Measurements from ENCODE around the gene DOCK2.

DOCK2 gene

DNA sequence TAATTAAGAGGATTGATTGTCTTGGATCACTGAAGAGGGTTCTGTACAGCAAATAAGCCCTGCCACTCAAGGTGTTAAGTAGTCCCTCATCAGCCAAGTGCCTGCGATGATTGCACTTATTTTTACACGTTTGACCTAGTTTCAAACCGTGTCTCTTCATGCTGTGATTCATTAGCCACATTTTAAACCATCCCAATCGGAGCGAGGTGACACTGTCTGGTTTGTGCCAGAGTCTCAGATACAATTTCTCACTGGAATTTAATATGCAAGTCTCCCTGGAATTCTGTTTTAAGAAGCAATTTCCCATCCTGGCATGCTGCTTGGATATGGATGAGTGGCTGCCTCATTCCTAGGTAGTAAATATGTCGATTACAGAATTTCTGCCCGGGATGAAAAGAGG, 341.6 kb downstream of the DOCK2 start:
- H3K4me1 ChIP-seq (ENCODE audit: insufficient read depth, low read length), result peaks cover 42% of the 10 kb centered on the region
- H3K9me3 ChIP-seq (ENCODE audit: control insufficient read depth, insufficient read depth, low read length), result no peaks in the 10 kb centered on the region
- H3K36me3 ChIP-seq (ENCODE audit: insufficient read depth, low read length), result no peaks in the 10 kb centered on the region
- H3K9ac ChIP-seq (ENCODE audit: low read depth, low read length), result no peak overlapping the region

GRCh38 chr5:169979871-169980270, 342.8 kb downstream of the DOCK2 start:
- Histone ChIP-seq H3K4me1 (ENCODE audit: insufficient read depth, low read length) (peaks cover 42% of the 10 kb centered on the region), H3K9me3 (ENCODE audit: control insufficient read depth, insufficient read depth, low read length) (no peaks in the 10 kb centered on the region), H3K9ac (ENCODE audit: low read depth, low read length) (peak overlapping the region; percentile 53), H3K36me3 (ENCODE audit: insufficient read depth, low read length) (no peaks in the 10 kb centered on the region)

- H3K9ac ChIP-seq (ENCODE audit: low read depth, low read length), result peak within 1 kb of the TSS; percentile 53
- no peaks in the 10 kb centered on the region for H3K9me3 ChIP-seq (ENCODE audit: control insufficient read depth, insufficient read depth, low read length)
- H3K36me3 ChIP-seq (ENCODE audit: insufficient read depth, low read length), result no peaks in the 10 kb centered on the region
- peaks cover 42% of the 10 kb centered on the region for H3K4me1 ChIP-seq (ENCODE audit: insufficient read depth, low read length)
Observed at GRCh38 chr5:169980418-169981053, 343.5 kb downstream of the DOCK2 start, which contains the start of gene INSYN2B. Gene INSYN2B (minus strand): TSS chr5:169980495. CDS start chr5:169883898, 96,597 bp downstream.

DNA sequence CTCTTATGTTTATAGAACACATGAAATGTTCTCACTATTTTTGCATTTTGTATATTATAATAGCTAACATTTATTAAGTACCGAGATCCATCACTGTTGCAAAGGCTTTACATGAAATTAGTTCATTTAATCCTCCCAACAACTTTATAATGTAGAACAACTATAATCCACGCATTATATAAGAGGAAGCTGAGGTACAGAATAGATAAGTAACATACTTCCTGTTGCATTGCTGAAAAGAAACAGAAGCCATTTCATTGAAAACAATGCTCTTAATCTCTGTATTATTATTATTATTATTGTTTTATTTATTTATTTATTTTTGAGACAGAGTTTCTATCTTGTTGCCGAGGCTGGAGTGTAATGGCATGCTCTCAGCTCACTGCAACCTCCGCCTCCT, 351.1 kb downstream of the DOCK2 start:
- H3K36me3 ChIP-seq (ENCODE audit: insufficient read depth, low read length), result no peaks in the 10 kb centered on the region

DNA sequence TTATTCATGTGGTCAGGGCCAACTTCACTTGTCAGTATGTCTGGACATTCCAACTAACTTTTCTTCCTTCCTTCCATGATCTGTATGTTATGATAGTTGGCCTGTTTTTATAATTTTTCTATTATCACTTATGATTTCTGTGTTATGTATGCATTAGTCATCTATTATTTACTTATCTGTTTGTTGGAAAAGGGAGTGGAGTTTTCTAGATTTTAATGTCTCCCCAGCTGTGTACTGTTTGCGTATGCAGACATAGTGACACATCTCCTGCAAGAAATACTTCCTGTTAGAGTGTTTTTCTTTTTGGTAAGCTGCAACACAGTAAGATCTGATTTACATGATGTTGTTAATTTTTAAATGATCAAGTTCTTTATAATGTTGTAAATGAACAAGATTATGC, 351.9 kb downstream of the DOCK2 start:
- peaks cover 7% of the 10 kb centered on the region for H3K4me1 ChIP-seq (ENCODE audit: insufficient read depth, low read length)
- no peaks in the 10 kb centered on the region for H3K36me3 ChIP-seq (ENCODE audit: insufficient read depth, low read length)
- H3K9me3 ChIP-seq (ENCODE audit: control insufficient read depth, insufficient read depth, low read length), result no peaks in the 10 kb centered on the region
- no peak overlapping the region for H3K9ac ChIP-seq (ENCODE audit: low read depth, low read length)

More for the DNA sequence above, 351.1 kb downstream of the DOCK2 start:
- H3K9me3 ChIP-seq (ENCODE audit: control insufficient read depth, insufficient read depth, low read length), result no peaks in the 10 kb centered on the region
- peaks cover 2% of the 10 kb centered on the region for H3K4me1 ChIP-seq (ENCODE audit: insufficient read depth, low read length)
- H3K9ac ChIP-seq (ENCODE audit: low read depth, low read length), result no peak overlapping the region

DNA sequence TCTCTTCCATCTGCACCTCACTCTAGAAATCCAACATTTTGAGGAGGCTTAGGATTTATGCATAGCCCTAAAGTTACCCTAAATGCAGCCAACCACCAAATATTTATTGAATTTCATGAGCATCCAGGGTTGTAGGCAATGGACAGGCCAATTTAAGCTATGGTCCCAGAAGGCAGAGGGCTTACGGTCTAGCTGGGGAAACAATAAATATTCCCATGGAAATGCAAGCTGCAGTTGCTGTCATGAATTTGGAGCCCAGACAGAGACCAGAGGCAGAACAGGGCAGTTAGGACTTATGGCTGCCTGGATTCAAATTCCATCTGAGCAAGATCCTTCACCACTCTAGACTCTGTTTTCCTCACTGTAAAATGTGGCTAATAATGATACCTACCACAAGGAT, 352.3 kb downstream of the DOCK2 start:
- Histone ChIP-seq H3K9me3 (ENCODE audit: control insufficient read depth, insufficient read depth, low read length) (no peaks in the 10 kb centered on the region), H3K36me3 (ENCODE audit: insufficient read depth, low read length) (no peaks in the 10 kb centered on the region), H3K4me1 (ENCODE audit: insufficient read depth, low read length) (peaks cover 7% of the 10 kb centered on the region), H3K9ac (ENCODE audit: low read depth, low read length) (no peak overlapping the region)

DNA sequence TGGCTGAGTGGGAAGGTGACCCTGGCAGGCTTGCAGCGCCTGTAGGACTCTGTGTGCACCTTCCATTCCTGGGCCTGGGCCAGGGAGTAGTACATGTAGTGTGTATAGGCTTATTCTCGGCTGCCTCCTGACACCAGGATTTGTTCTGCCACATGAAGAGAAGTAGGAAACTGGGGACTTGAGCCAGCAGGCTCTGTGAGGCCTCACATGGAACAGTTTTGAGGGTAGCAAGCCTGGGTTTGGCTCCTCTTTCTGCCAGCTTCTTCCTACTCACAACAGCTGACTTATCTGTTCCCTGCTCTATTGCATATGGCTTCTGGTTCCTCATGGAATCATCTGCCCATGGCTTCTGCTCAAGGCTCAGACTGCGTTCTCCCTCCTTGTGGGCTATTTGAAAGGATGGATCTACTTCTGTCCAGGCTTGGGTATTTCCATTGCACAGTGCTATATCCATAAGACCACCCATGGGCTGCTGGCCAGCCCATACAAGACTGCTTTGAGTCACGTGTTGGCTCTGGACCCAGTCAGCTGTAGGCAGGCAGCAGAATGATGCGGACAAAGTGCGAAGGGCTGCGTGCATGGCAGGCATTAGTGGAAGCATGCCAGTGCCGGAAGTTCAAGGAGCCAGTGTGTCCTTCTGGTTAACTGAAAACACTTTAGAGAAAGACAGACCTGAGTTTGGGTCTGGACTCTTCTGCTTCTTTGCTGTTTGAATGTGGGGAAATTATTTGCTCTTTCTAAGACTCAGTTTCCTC, 354.2 kb downstream of the DOCK2 start:
- H3K4me1 ChIP-seq (ENCODE audit: insufficient read depth, low read length), result peaks cover 10% of the 10 kb centered on the region
- H3K9ac ChIP-seq (ENCODE audit: low read depth, low read length), result no peak overlapping the region
- no peaks in the 10 kb centered on the region for H3K36me3 ChIP-seq (ENCODE audit: insufficient read depth, low read length)
- H3K9me3 ChIP-seq (ENCODE audit: control insufficient read depth, insufficient read depth, low read length), result no peaks in the 10 kb centered on the region

GRCh38 chr5:169992789-169993484, 355.9 kb downstream of the DOCK2 start:
- peaks cover 14% of the 10 kb centered on the region for H3K4me1 ChIP-seq (ENCODE audit: insufficient read depth, low read length)
- H3K36me3 ChIP-seq (ENCODE audit: insufficient read depth, low read length), result no peaks in the 10 kb centered on the region
- H3K9me3 ChIP-seq (ENCODE audit: control insufficient read depth, insufficient read depth, low read length), result no peaks in the 10 kb centered on the region
- no peak overlapping the region for H3K9ac ChIP-seq (ENCODE audit: low read depth, low read length)

- no peaks in the 10 kb centered on the region for H3K36me3 ChIP-seq (ENCODE audit: insufficient read depth, low read length)
Observed at GRCh38 chr5:169993485-169993790, 356.4 kb downstream of the DOCK2 start.

DNA sequence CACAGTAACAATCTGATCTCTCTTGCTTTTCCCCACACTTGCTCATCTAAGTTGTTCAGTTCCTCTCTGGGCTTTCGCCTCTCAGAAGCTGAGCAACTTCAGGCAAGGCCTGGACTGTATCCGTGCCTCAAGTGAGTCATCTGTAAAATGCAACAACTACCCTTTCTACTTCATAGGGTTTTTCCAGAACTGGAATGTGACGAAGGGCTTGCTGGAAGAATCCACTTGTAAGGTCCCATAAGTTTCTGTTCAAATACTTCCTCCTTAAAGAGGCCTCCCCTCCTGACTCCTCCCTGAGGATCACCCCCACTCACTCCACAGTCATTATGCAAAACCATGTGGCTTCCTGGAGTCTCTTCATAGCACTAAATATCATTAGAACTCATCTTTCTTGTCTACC, 360.7 kb downstream of the DOCK2 start:
- no peak overlapping the region for H3K9ac ChIP-seq (ENCODE audit: low read depth, low read length)
- no peaks in the 10 kb centered on the region for H3K9me3 ChIP-seq (ENCODE audit: control insufficient read depth, insufficient read depth, low read length)
- H3K36me3 ChIP-seq (ENCODE audit: insufficient read depth, low read length), result no peaks in the 10 kb centered on the region
- peaks cover 21% of the 10 kb centered on the region for H3K4me1 ChIP-seq (ENCODE audit: insufficient read depth, low read length)

More at GRCh38 chr5:169993485-169993790, 356.4 kb downstream of the DOCK2 start:
- H3K9ac ChIP-seq (ENCODE audit: low read depth, low read length), result no peak overlapping the region
- peaks cover 19% of the 10 kb centered on the region for H3K4me1 ChIP-seq (ENCODE audit: insufficient read depth, low read length)
- no peaks in the 10 kb centered on the region for H3K9me3 ChIP-seq (ENCODE audit: control insufficient read depth, insufficient read depth, low read length)

DNA sequence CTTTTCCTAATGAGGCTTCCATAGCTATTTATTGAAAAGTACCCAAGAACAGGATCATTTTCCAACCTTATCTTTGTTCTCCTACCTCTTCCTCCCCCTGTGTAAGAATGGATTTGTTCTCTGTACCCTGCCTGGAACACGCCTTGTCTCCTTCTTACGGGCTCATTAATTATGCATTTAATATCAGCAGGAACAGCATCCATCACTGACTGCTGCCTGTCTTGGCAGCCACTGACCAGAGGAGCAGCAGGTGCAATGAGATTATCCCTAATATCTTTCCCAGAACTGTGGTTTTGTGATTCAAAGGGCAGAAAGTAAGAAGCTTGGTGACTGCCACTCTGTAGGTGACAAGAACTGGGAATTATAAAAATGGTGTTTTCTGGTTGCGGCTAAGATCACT, 362.5 kb downstream of the DOCK2 start:
- Histone ChIP-seq H3K9ac (ENCODE audit: low read depth, low read length) (no peak overlapping the region), H3K4me1 (ENCODE audit: insufficient read depth, low read length) (peaks cover 15% of the 10 kb centered on the region), H3K9me3 (ENCODE audit: control insufficient read depth, insufficient read depth, low read length) (no peaks in the 10 kb centered on the region), H3K36me3 (ENCODE audit: insufficient read depth, low read length) (no peaks in the 10 kb centered on the region)

GRCh38 chr5:170000155-170000554, 363.1 kb downstream of the DOCK2 start:
- no peaks in the 10 kb centered on the region for H3K36me3 ChIP-seq (ENCODE audit: insufficient read depth, low read length)
- H3K9ac ChIP-seq (ENCODE audit: low read depth, low read length), result no peak overlapping the region
- no peaks in the 10 kb centered on the region for H3K9me3 ChIP-seq (ENCODE audit: control insufficient read depth, insufficient read depth, low read length)
- H3K4me1 ChIP-seq (ENCODE audit: insufficient read depth, low read length), result peaks cover 15% of the 10 kb centered on the region

- Histone ChIP-seq H3K36me3 (ENCODE audit: insufficient read depth, low read length) (no peaks in the 10 kb centered on the region), H3K4me1 (ENCODE audit: insufficient read depth, low read length) (peaks cover 4% of the 10 kb centered on the region; the same call in 1 of the 2 replicates), H3K9ac (ENCODE audit: low read depth, low read length) (no peak overlapping the region), H3K9me3 (ENCODE audit: control insufficient read depth, insufficient read depth, low read length) (no peaks in the 10 kb centered on the region)
Observed at GRCh38 chr5:170006021-170006420, 368.9 kb downstream of the DOCK2 start.

GRCh38 chr5:170008376-170008775, 371.3 kb downstream of the DOCK2 start:
- H3K36me3 ChIP-seq (ENCODE audit: insufficient read depth, low read length), result peaks cover 3% of the 10 kb centered on the region; the same call in 1 of the 2 replicates
- H3K9ac ChIP-seq (ENCODE audit: low read depth, low read length), result no peak overlapping the region
- no peaks in the 10 kb centered on the region for H3K9me3 ChIP-seq (ENCODE audit: control insufficient read depth, insufficient read depth, low read length)
- peaks cover 4% of the 10 kb centered on the region; the same call in 1 of the 2 replicates for H3K4me1 ChIP-seq (ENCODE audit: insufficient read depth, low read length)
